GM08714 (cell line): Measurements from ENCODE around the gene PFKL.
"Not testable (repeated sequence)": the region's sequence is repeated elsewhere in the genome, so short reads cannot be mapped to it uniquely, and the experiment has no call there.

Experiments used
- H3K4me3 ChIP-seq: fragments of 200-500 bp; sonication (Bioruptor generic); 2 replicates; pipeline ENCODE4 v1.5.1; 2014; ENCODE audit warnings: mild to moderate bottlenecking, low read length, inconsistent platforms
- ZNF274 ChIP-seq: IDR thresholded peaks from 2 replicates; pipeline ENCODE4 v1.6.1; 2012; ENCODE audit warnings: mild to moderate bottlenecking, low read depth, low read length

PFKL gene

DNA sequence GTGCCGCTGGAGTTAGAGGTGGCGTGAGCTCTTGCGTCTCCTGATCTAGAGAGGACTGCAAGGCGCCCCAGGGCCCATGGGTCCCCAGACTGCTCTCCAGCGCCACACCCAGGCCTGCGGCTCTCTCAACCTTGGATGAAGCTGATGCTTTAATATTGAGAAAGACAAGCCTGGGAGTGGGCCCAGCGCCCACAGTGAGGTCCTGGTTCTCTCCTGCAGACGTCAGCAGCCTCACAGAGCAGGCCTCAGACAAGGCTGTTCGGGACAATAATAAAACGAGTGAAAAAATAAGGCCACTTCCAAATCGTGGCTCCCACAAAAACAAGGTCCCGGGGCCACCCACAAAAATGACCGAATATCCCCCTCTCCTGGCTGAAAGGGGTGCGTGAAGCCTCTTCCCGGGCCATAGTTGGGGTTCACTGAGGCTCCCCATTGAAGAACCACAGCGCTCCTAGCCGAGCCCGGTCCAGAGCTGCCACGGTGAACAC is 32.2 kb upstream of the PFKL start:
- no peak overlapping the region for H3K4me3 ChIP-seq
- no peak for TF ChIP-seq ZNF274

DNA sequence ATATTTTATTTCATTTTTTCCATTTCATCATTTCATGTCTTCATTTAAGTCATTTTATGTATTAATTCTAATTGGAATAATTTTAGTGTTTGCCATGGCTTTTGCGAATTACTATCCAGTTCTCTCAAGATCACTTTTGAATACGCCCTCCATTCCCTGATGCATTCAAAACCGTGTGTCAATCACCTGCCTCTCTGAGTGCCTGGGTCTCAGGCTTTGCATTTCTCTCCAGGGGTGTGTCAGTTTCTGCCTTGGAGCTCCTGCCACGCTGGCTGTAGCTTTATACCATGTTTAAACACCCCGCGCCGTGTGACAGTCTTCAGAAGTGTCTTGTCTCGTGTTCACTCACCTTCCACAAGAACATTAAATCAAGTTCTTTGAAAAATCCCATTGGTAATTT is 30.8 kb upstream of the PFKL start:
- no peak for TF ChIP-seq ZNF274

DNA sequence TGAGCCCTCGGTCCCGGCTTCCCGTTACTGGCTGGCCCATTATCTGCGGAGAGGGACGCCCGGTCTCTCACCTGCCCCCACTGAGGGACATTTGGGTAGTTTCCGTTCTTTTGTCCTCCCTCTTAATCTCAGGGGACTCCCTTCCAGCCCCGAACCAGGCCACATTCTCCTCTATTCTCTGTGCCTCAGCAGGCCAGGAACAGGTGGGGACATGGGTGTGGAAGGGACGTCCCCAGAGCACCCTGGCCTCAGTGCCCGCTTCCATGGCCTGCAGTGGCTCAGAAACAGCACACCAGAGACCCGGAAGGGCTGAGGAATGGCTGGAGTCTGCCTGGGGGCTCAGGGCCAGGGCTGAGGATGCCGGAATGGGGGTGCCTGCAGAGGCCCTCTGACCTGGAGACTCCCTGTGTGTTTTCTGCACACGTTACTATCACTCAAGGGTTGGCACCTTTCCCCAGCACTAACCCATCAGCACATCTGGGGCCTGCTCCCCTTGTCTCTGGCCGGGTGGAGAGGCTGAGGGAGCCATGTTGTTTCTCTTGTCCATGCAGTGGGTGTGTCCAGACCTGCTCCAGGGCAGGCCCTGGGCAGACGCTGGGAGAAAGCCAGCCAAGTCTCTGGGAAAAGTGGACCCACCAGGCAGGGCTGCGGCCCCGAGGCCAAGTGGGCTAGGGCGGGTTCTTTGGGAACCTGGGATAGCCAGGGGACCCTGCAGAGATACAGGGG is 28.1 kb upstream of the PFKL start:
- no peak overlapping the region for H3K4me3 ChIP-seq
- no peak for TF ChIP-seq ZNF274

More for the DNA sequence above, 30.8 kb upstream of the PFKL start:
- no peak overlapping the region for H3K4me3 ChIP-seq

DNA sequence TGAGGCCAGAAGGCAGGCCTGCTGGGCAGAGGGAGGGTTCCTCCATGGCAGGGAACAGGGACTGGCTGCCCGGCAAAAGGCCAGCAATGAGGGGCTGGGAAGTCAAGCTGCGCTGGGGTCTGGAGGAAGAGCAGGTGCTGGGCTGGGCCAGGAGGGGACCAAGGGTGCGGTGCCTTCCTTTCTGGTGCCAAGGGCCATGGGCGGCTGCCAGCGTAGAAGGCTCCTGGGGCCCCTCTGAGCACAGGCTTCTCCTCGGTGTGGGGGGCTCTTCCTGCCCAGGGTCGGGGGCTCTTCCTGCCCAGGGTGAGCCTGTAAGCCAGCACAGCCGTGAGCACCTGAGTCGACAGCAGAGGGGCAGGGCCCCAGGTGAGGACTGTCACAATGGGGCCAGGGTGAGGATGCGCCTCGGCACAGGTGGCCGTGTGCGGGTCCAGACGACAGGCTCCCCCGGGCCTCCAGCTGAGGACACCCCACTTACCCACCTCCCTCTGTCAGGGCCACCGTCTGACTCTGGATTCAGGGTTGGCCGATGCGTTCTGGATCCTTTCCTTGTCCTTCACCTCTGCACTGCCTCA is 27.5 kb upstream of the PFKL start:
- H3K4me3 ChIP-seq: no peak overlapping the region

DNA sequence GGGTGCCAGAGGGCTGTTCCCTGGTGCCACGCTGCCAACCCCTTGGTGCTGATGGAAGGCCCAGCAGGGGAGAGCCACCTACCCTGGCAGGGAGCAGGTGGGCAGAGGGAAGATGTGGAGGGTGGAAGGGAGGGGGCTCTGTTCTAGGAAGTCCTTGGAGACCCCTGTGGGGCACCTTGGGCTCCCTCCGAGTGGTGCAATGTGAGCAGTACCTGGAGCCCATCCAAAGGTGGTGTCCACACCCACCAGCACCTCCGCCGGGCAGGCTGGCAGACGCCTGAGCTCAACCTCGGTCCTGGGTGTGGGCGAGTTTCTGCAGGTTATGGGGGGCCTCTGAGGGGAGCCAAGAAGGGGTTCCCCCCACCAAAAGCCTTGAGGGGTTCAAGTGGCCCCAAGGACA is 26.8 kb upstream of the PFKL start:
- no peak overlapping the region for H3K4me3 ChIP-seq
- no peak for TF ChIP-seq ZNF274

More for the DNA sequence above, 27.5 kb upstream of the PFKL start:
- no peak for TF ChIP-seq ZNF274

DNA sequence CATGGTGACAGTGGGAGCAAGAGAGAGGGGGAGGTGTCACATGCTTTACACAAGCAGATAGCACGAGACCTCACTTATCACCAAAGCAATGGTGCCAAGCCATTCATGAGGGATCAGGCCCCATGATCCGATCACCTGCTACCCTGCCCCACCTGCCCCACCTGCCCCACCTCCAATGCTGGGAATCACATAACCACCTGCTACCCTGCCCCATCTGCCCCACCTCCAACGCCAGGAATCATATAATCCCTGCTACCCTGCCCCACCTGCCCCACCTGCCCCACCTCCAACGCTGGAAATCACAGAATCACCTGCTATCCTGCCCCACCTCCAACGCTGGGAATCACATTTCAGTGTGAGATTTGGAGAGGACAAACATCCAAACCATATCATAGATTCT is 24.8 kb upstream of the PFKL start:
- H3K4me3 ChIP-seq: no peak overlapping the region
- TF ChIP-seq ZNF274: no peak

DNA sequence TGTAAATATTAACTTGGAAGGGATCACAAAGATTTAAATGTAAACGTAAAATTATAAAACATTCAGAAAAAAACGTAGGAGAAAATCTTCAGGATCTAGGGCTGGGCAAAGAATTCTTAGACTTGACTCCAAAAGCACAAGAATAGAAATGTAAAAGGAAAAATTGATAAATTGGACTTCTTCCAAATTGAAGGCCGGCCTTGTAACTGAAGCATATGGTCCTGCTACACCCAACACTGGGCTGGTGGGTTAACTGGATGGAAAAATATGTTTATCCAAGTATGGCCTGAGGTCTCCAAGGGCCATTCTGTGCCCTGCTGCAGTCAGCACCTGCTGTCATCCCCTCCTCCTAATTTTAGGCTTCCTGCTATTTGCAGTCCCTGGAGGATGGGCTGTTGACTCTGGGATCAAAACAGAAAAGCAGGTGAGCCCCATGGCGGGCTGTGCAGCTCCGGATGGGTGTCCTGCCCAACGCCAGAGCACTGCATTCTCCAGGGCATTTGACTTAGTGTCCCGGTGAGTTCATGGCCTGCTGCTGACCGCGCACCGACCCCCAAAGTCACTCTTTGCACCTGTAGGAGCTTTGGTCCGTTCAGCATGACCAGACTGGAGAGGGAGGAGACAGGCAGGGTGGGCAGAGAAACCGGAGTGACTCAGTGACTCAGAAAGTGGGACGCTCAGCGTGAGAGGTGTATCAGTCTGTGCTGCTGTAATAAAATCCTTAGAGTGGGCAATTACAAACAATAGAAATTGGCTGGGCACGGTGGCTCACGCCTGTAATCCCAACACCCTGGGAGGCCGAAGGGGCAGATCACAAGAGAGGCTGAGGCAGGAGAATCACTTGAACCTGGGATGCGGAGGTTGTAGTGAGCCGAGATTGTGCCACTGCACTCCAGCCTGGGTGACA is 20.2 kb upstream of the PFKL start:
- no peak for TF ChIP-seq ZNF274
- no peak overlapping the region for H3K4me3 ChIP-seq

DNA sequence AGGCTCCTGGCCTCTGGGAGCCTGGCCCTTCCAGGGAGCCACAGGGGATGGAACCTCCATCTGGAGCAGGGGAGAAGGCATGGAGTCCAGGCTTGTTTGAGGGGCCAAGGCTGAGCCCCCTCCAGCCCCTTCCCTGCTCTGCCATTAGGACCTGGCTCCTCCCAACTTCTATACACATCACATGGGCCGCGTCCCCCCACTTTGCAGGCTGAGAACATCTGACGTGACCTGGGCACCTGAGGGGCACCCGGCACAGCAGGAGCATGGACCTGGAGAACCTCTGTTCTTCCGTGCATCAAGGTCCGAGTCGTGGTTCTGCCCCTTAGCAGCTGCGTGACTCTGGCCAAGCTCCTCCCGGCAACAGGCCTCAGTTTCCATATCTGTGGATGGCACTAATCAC is 18.1 kb upstream of the PFKL start:
- no peak overlapping the region for H3K4me3 ChIP-seq
- no peak for TF ChIP-seq ZNF274

DNA sequence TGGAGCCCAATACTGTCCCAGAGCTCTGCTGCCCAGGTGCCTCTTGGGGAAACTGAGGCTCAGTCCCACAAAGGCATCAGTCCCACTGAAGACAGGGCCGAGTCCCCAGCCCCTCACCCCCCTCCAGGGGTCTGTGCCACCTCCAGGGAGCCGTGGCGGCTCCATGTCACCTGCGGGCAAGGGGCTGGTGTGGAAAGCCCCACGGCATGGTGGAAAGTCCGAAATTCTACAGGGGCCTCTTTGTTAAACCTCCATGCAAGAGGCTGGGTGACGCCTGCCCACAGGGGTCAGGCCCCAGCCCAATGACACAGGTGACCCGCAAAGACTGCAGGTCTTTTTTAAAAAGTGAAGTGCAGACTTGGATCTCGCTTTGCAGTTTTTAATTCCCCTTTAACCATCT is 17.5 kb upstream of the PFKL start:
- H3K4me3 ChIP-seq: no peak overlapping the region
- no peak for TF ChIP-seq ZNF274

DNA sequence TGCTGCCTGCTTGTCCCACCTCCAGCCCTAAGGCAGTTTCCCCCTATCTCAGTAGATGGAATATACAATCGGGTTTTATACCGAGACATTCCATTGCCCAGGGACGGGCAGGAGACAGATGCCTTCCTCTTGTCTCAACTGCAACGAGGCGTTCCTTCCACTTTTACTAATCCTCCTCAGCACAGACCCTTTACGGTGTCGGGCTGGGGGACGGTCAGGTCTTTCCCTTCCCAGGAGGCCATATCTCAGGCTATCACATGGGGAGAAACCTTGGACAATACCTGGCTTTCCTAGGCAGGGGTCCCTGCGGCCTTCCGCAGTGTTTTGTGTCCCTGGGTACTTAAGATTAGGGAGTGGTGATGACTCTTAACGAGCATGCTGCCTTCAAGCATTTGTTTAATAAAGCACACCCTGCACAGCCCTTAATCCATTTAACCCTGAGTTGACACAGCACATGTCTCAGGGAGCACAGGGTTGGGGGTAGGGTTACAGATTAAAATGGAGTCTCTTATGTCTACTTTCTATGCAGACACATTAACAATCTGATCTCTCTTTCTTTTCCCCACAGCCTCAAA is 16.6 kb upstream of the PFKL start:
- H3K4me3 ChIP-seq: not testable (repeated sequence)

DNA sequence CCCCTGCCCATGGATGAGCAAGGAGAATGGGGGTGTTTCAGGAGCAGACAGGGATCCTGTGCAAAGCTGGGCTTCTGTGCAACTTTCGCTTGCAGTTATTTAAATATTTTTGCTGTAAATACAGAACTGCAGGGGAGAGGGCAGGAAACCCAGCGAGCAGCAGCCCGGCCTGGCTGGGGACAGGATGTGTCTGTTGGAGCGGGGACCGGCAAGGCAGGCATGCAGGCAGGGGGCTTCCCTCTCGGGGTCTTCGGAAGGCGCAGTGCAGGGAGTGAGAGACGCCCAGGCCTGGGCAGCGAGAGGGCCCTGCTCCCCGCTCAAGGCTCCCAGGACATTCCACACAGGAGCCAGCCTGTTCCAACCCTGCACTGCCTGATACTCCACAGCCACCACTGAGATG is 15.9 kb upstream of the PFKL start:
- no peak overlapping the region for H3K4me3 ChIP-seq
- TF ChIP-seq ZNF274: no peak

DNA sequence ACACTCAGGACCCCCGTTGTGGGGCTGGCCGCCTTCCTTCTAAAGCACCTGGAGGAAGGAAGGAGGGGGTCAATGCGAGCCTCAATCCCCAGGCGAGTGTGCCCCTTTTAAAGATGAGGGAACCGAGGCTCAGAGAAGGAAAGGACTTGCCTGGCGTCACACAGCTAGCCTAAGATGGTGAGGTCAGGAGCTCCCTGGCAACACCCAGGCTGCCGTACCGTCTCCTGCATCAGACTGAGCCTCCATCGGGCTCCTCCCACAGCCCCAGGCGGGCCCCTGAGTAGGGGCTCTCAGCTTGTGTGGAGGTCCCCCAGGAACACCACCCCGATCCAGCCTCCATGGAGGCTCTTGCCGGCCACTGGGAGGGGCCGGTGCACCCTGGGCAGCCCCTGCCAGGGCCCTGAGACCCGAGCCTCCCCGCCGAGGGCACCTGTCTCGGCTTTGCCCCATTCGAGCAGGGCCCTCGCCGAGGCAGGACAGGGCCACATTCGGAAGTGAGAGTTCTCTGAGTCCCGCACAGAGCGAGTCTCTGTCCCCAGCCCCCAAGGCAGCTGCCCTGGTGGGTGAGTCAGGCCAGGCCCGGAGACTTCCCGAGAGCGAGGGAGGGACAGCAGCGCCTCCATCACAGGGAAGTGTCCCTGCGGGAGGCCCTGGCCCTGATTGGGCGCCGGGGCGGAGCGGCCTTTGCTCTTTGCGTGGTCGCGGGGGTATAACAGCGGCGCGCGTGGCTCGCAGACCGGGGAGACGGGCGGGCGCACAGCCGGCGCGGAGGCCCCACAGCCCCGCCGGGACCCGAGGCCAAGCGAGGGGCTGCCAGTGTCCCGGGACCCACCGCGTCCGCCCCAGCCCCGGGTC is 14.5 kb upstream of the PFKL start, which contains the start of gene AIRE:
Gene AIRE (plus strand): TSS at position 739 of the 855 bp plus-strand sequence. CDS start 131 bp downstream, outside the sequence.
- H3K4me3 ChIP-seq: no peak within 1 kb of the TSS
- TF ChIP-seq ZNF274: no peak

DNA sequence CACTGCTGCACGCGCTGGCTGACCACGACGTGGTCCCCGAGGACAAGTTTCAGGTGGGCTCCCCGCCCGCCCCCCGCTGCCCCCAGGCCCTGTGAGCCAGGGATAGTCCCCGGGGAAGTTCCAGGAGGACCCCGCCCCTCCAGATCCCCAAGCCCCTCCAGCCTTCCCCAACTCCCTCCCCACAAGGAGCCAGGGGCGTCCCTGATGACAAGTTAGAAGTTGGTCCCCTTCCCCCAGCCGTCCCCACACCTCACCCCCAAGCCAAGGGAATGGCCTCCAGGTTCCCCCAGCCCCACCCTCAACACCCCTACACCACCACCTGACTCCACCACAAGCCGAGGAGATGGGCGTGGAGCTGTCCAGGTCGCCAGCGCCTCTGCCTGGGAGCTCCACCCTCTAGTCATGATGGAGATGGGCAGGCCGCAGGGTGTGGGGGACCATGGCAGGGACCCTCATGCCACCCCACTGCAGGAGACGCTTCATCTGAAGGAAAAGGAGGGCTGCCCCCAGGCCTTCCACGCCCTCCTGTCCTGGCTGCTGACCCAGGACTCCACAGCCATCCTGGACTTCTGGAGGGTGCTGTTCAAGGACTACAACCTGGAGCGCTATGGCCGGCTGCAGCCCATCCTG is 13.7 kb upstream of the PFKL start:
- H3K4me3 ChIP-seq: no peak overlapping the region

More for the DNA sequence above, 13.7 kb upstream of the PFKL start:
- no peak for TF ChIP-seq ZNF274
